Neuronal stem cell (in vitro differentiated cells): ENCODE measurements around the gene PROM2.

Source experiments
- DNase-seq: peaks from one replicate; pipeline ENCODE4 v3.0.0-alpha.2; 2013; ENCODE audit warnings: low spot score
- H2AFZ ChIP-seq: one replicate; pipeline ENCODE4 v1.6.1; 2013; ENCODE audit warnings: mild to moderate bottlenecking, low read length, inconsistent platforms
- H2AK5ac ChIP-seq: 2 replicates; pipeline ENCODE4 v1.6.1; 2013; ENCODE audit warnings: low read depth, mild to moderate bottlenecking, inconsistent platforms, low read length, moderate library complexity, mixed read lengths
- H2BK120ac ChIP-seq: 2 replicates; pipeline ENCODE4 v1.6.1; 2013; ENCODE audit warnings: low read depth, mild to moderate bottlenecking, inconsistent platforms, low read length, moderate library complexity, mixed read lengths
- H2BK12ac ChIP-seq: one replicate; pipeline ENCODE4 v1.6.1; 2013; ENCODE audit warnings: low read length, inconsistent platforms
- H2BK15ac ChIP-seq: 2 replicates; pipeline ENCODE4 v1.6.1; 2013; ENCODE audit warnings: mild to moderate bottlenecking, low read length, inconsistent platforms, mixed read lengths
- H2BK5ac ChIP-seq: one replicate; pipeline ENCODE4 v1.6.1; 2013; ENCODE audit warnings: inconsistent platforms, mild to moderate bottlenecking, low read length, moderate library complexity
- H3K14ac ChIP-seq: one replicate; pipeline ENCODE4 v1.6.1; 2013; ENCODE audit warnings: low read length, inconsistent platforms
- H3K18ac ChIP-seq: 2 replicates; pipeline ENCODE4 v1.6.1; 2013; ENCODE audit warnings: low read length, inconsistent platforms
- H3K23ac ChIP-seq: 2 replicates; pipeline ENCODE4 v1.6.1; 2013; ENCODE audit warnings: low read depth, mild to moderate bottlenecking, mixed read lengths, low read length, inconsistent platforms; ENCODE audit not compliant: poor library complexity
- H3K27ac ChIP-seq: replicated peaks from 3 replicates; pipeline ENCODE4 v1.5.1; 2013; ENCODE audit warnings: low read length, inconsistent platforms
- H3K27me3 ChIP-seq, 3 experiments: 2 replicates each; pipeline ENCODE4 v1.6.1; 2013; ENCODE audit warnings: low read length in 3 of 3, mild to moderate bottlenecking in 2 of 3, inconsistent platforms in 1 of 3, low read depth in 1 of 3, mixed read lengths in 1 of 3, moderate library complexity in 1 of 3; ENCODE audit not compliant: control insufficient read depth in 3 of 3, insufficient read depth in 3 of 3
- H3K36me3 ChIP-seq, 2 donors: replicated peaks in 1 of 2; 2 replicates each; pipeline ENCODE4 v1.6.1; 2013; ENCODE audit warnings: low read length in 2 of 2; ENCODE audit not compliant: control insufficient read depth in 2 of 2, insufficient read depth in 2 of 2
- H3K4ac ChIP-seq: 2 replicates; pipeline ENCODE4 v1.6.1; 2013; ENCODE audit warnings: inconsistent platforms, mild to moderate bottlenecking, low read length, moderate library complexity
- H3K4me1 ChIP-seq, 2 donors: 1 replicate in 1 of 2; 2 replicates in 1 of 2; pipeline ENCODE4 v1.6.1; 2013; ENCODE audit warnings: low read length in 2 of 2, low read depth in 1 of 2; ENCODE audit not compliant: control insufficient read depth in 2 of 2, insufficient read depth in 1 of 2
- H3K4me2 ChIP-seq: one replicate; pipeline ENCODE4 v1.6.1; 2013; ENCODE audit warnings: mild to moderate bottlenecking, low read length, inconsistent platforms; ENCODE audit not compliant: insufficient read depth, poor library complexity, severe bottlenecking
- H3K4me3 ChIP-seq, 2 donors: 2 replicates each; pipeline ENCODE4 v1.5.1; 2013; ENCODE audit warnings: low read length in 2 of 2, mild to moderate bottlenecking in 2 of 2, inconsistent platforms in 1 of 2, moderate library complexity in 1 of 2
- H3K79me1 ChIP-seq: one replicate; pipeline ENCODE4 v1.6.1; 2013; ENCODE audit warnings: low read depth, mild to moderate bottlenecking, inconsistent platforms, low read length, moderate library complexity
- H3K9ac ChIP-seq: one replicate; pipeline ENCODE4 v1.6.1; 2013; ENCODE audit warnings: mild to moderate bottlenecking, low read depth, low read length, inconsistent platforms; ENCODE audit not compliant: poor library complexity
- H3K9me3 ChIP-seq, 2 donors: replicated peaks in 1 of 2; 2 replicates each; pipeline versions ENCODE3 to v1.6.1; 2013; ENCODE audit warnings: low read length in 2 of 2, mild to moderate bottlenecking in 2 of 2, inconsistent platforms in 1 of 2, low read depth in 1 of 2, mixed read lengths in 1 of 2, moderate library complexity in 1 of 2; ENCODE audit not compliant: control insufficient read depth in 2 of 2, insufficient read depth in 1 of 2
- H4K8ac ChIP-seq: one replicate; pipeline ENCODE4 v1.6.1; 2013; ENCODE audit warnings: low read depth, mild to moderate bottlenecking, inconsistent platforms, low read length, moderate library complexity
- H4K91ac ChIP-seq: one replicate; pipeline ENCODE4 v1.6.1; 2013; ENCODE audit warnings: low read length, low read depth, mild to moderate bottlenecking, inconsistent platforms; ENCODE audit not compliant: poor library complexity
- WGBS, 2 donors: extraction: QIAGEN DNeasy Blood & Tissue Kit; methylation state at CpG; one replicate each; pipeline ENCODE4 v1.1.7; 2013; ENCODE audit warnings: missing lambda C conversion rate in 2 of 2, mixed read lengths in 1 of 2; ENCODE audit not compliant: insufficient read length in 2 of 2, insufficient replicate concordance in 1 of 2; ENCODE audit errors: extremely low coverage in 2 of 2; 5-methylcytosine and 5-hydroxymethylcytosine counted together

PROM2 gene

DNA sequence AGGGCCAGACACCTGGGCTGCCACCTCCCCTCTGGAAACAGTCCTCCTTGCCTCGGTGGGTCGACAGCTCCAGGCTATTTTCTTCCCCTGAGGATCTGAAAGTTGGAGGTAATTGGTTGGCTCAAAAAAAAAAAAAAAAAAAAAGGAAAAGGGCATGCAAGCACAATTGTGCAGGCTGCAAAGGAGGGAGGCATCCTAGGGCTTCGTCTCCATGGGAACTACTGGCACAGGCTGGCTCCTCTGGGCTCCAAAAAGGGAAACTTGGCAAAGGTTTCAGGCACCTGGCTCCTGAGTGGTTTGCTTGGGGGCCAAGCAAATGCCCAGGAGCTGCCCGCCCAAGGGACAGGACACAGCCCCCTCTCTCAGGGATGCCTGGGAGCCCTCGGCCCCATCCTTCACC, 21.8 kb downstream of the PROM2 start:
- no CpG with 5 or more reads among the region's 5 CpGs for WGBS, 2 donors

GRCh38 chr2:95296880-95297487, 22.7 kb downstream of the PROM2 start, which contains the start of gene KCNIP3:
Gene KCNIP3 (plus strand): TSS chr2:95297347. CDS start chr2:95297439, 92 bp downstream.
- WGBS, 2 donors: no CpG with 5 or more reads among the region's 13 CpGs
- peak within 1 kb of the TSS; percentile 99 for H3K14ac ChIP-seq
- H3K4me3 ChIP-seq: peak within 1 kb of the TSS; percentile 1 to 21
- peak within 1 kb of the TSS; percentile 84 for H3K18ac ChIP-seq
- H3K23ac ChIP-seq: peak within 1 kb of the TSS; percentile 67
- peak within 1 kb of the TSS; percentile 44 for H3K4me2 ChIP-seq
- no peaks in the 10 kb centered on the region for H3K36me3 ChIP-seq
- H3K4ac ChIP-seq: peak within 1 kb of the TSS; percentile 56
- no peaks in the 10 kb centered on the region for H3K79me1 ChIP-seq
- H3K27ac ChIP-seq: no peak within 1 kb of the TSS
- H2BK12ac ChIP-seq: peak within 1 kb of the TSS; percentile 43
- peaks cover 0 to 29% (median 0%) of the 10 kb centered on the region in 3 experiments for H3K27me3 ChIP-seq
- H2AFZ ChIP-seq: peak within 1 kb of the TSS; percentile 79
- peaks cover 0 to 5% of the 10 kb centered on the region in 2 donors for H3K9me3 ChIP-seq
- peak within 1 kb of the TSS; percentile 22 for H2BK15ac ChIP-seq
- H2BK5ac ChIP-seq: no peak within 1 kb of the TSS
- H4K8ac ChIP-seq: no peak within 1 kb of the TSS
- H4K91ac ChIP-seq: no peak within 1 kb of the TSS
- peaks cover 5 to 17% of the 10 kb centered on the region in 2 donors for H3K4me1 ChIP-seq
- H2BK120ac ChIP-seq: peak within 1 kb of the TSS; percentile 24
- peak within 1 kb of the TSS; percentile 62 for H2AK5ac ChIP-seq
- DNase-seq: no peak
- H3K9ac ChIP-seq: peak within 1 kb of the TSS; percentile 1

More for the DNA sequence above, 21.8 kb downstream of the PROM2 start:
- Histone ChIP-seq H4K91ac (no peak overlapping the region), H3K14ac (no peak overlapping the region), H2BK12ac (no peak overlapping the region), H3K79me1 (no peaks in the 10 kb centered on the region), H3K23ac (no peak overlapping the region), H2BK5ac (no peak overlapping the region), H2BK120ac (no peak overlapping the region), H3K9me3 (peaks cover 4 to 8% of the 10 kb centered on the region in 2 donors), H2AK5ac (no peak overlapping the region), H3K27me3 (peaks cover 0 to 29% (median 0%) of the 10 kb centered on the region in 3 experiments), H3K4ac (no peak overlapping the region), H3K4me3 (no peak overlapping the region), H3K36me3 (no peaks in the 10 kb centered on the region), H2AFZ (no peak overlapping the region), H3K4me2 (no peak overlapping the region), H3K18ac (no peak overlapping the region), H3K9ac (no peak overlapping the region), H2BK15ac (no peak overlapping the region), H3K27ac (no peak overlapping the region), H4K8ac (no peak overlapping the region), H3K4me1 (peaks cover 5 to 17% of the 10 kb centered on the region in 2 donors)
- no peak for DNase-seq

GRCh38 chr2:95297639-95298395, 23.6 kb downstream of the PROM2 start:
- Histone ChIP-seq H3K9me3 (peaks cover 0 to 3% of the 10 kb centered on the region in 2 donors), H3K4ac (peak overlapping the region; percentile 56), H3K9ac (no peak overlapping the region), H2BK120ac (peak overlapping the region; percentile 24), H3K27me3 (peaks cover 0 to 29% (median 0%) of the 10 kb centered on the region in 3 experiments), H3K4me2 (peak overlapping the region; percentile 39), H3K4me3 (peak overlapping the region in 1 of 2 donors; percentile 21), H3K23ac (peak overlapping the region; percentile 67), H3K4me1 (peaks cover 5 to 19% of the 10 kb centered on the region in 2 donors), H3K36me3 (no peaks in the 10 kb centered on the region), H3K14ac (peak overlapping the region; percentile 99), H3K18ac (peak overlapping the region; percentile 83), H2BK15ac (peak overlapping the region; percentile 22), H4K8ac (no peak overlapping the region), H2BK12ac (peak overlapping the region; percentile 43), H3K79me1 (no peaks in the 10 kb centered on the region), H4K91ac (no peak overlapping the region), H2AK5ac (peak overlapping the region; percentile 62), H2AFZ (peak overlapping the region; percentile 79), H3K27ac (no peak overlapping the region), H2BK5ac (no peak overlapping the region)
- DNase-seq: no peak
- no CpG with 5 or more reads among the region's 11 CpGs for WGBS, 2 donors
